ENCODE data around the gene SMIM22. TPM values are rescaled to one million over a fixed set of nuclear protein-coding genes. Genes with fewer than 3 reads are reported as not detected.
A peak's percentile ranks its signal among the peaks of the same experiment; 100 is the strongest.

The SMIM22 gene
- total RNA-seq, 1 donor, result not detected

GRCh38 chr16:4762205-4762604, 33.0 kb upstream of the SMIM22 start:
- TF ChIP-seq CTCF (IDR thresholded peaks at IDR 0.05; ENCODE audit: insufficient read depth, low read length), result no peak
- no peak for DNase-seq (ENCODE audit: low read depth)

GRCh38 chr16:4763791-4764190, 31.4 kb upstream of the SMIM22 start:
- no peak for TF ChIP-seq CTCF (IDR thresholded peaks at IDR 0.05; ENCODE audit: insufficient read depth, low read length)
- no peak overlapping the region for H3K4me3 ChIP-seq (ENCODE audit: low read depth, low read length)
- no peak for DNase-seq (ENCODE audit: low read depth)

More at GRCh38 chr16:4762205-4762604, 33.0 kb upstream of the SMIM22 start:
- H3K4me3 ChIP-seq (ENCODE audit: low read depth, low read length), result no peak overlapping the region

GRCh38 chr16:4765511-4766474, 29.4 kb upstream of the SMIM22 start:
- TF ChIP-seq CTCF (IDR thresholded peaks at IDR 0.05; ENCODE audit: insufficient read depth, low read length), result no peak
- no peak for DNase-seq (ENCODE audit: low read depth)
- peak overlapping the region; percentile 86 for H3K4me3 ChIP-seq (ENCODE audit: low read depth, low read length)

GRCh38 chr16:4766875-4767628, 28.1 kb upstream of the SMIM22 start, which contains the start of gene ZNF500:
TSS of gene ZNF500 (minus strand) at chr16:4767162. CDS start at chr16:4765978, 1,184 bp downstream.
- H3K4me3 ChIP-seq (ENCODE audit: low read depth, low read length), result peak within 1 kb of the TSS; percentile 86
- no peak for TF ChIP-seq CTCF (IDR thresholded peaks at IDR 0.05; ENCODE audit: insufficient read depth, low read length)
- DNase-seq (ENCODE audit: low read depth), result peak; percentile 95

- H3K4me3 ChIP-seq (ENCODE audit: low read depth, low read length), result peak overlapping the region; percentile 77
- peak; percentile 47 for DNase-seq (ENCODE audit: low read depth)
- TF ChIP-seq CTCF (IDR thresholded peaks at IDR 0.05; ENCODE audit: insufficient read depth, low read length), result no peak
Observed at GRCh38 chr16:4767872-4768548, 27.2 kb upstream of the SMIM22 start.

GRCh38 chr16:4768549-4769305, 26.4 kb upstream of the SMIM22 start:
- H3K4me3 ChIP-seq (ENCODE audit: low read depth, low read length), result peak overlapping the region; percentile 77
- TF ChIP-seq CTCF (IDR thresholded peaks at IDR 0.05; ENCODE audit: insufficient read depth, low read length), result no peak
- peak; percentile 93 for DNase-seq (ENCODE audit: low read depth)

Data from fibroblast of the aortic adventitia (primary cell).